Fibroblast of peridontal ligament (primary cell): ENCODE results near the gene SLC35B4.

ENCODE experiments used
- DNase-seq: peaks from one replicate; pipeline ENCODE4 v3.0.0-alpha.2; 2010; ENCODE audit errors: extremely low read depth

SLC35B4 gene, protein sequence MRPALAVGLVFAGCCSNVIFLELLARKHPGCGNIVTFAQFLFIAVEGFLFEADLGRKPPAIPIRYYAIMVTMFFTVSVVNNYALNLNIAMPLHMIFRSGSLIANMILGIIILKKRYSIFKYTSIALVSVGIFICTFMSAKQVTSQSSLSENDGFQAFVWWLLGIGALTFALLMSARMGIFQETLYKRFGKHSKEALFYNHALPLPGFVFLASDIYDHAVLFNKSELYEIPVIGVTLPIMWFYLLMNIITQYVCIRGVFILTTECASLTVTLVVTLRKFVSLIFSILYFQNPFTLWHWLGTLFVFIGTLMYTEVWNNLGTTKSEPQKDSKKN

GRCh38 chr7:134316539-134317344 lies at the start of gene SLC35B4:
SLC35B4 (minus strand) TSS chr7:134316930; CDS start chr7:134316751, 179 bp downstream.
- peak; percentile 94 for DNase-seq

DNA sequence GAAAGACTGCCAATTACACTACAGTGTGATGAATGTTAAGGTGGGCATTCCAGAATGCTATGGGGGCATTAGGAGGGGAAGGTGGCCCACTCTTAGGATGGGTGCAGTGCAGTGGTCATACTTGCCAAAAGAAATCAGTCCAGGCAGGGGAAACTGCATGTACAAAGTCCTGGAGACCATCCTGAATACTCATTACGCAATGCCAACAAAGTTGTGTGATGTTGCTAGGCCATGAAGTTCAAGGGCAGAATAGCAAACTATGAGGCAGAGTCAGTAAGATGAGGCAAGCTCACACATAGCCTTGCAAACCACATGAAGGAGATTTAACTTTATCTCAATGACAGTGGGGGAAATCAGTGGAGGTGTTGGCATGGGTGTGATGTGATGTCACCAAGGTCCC lies 49.8 kb upstream of the SLC35B4 start:
- DNase-seq, result no peak

GRCh38 chr7:134365341-134366054 lies 48.8 kb upstream of the SLC35B4 start:
- peak; percentile 71 for DNase-seq

- peak; percentile 10 for DNase-seq
Observed at GRCh38 chr7:134364619-134365037, 47.9 kb upstream of the SLC35B4 start.

GRCh38 chr7:134362587-134363483 lies 46.1 kb upstream of the SLC35B4 start:
- DNase-seq, result peak; percentile 30

GRCh38 chr7:134359787-134360432 lies 43.2 kb upstream of the SLC35B4 start:
- DNase-seq, result no peak

- DNase-seq, result no peak
Observed at GRCh38 chr7:134357486-134357885, 40.8 kb upstream of the SLC35B4 start.

GRCh38 chr7:134356421-134356936 lies 39.7 kb upstream of the SLC35B4 start:
- no peak for DNase-seq

GRCh38 chr7:134355927-134356326 lies 39.2 kb upstream of the SLC35B4 start:
- peak; percentile 39 for DNase-seq

DNA sequence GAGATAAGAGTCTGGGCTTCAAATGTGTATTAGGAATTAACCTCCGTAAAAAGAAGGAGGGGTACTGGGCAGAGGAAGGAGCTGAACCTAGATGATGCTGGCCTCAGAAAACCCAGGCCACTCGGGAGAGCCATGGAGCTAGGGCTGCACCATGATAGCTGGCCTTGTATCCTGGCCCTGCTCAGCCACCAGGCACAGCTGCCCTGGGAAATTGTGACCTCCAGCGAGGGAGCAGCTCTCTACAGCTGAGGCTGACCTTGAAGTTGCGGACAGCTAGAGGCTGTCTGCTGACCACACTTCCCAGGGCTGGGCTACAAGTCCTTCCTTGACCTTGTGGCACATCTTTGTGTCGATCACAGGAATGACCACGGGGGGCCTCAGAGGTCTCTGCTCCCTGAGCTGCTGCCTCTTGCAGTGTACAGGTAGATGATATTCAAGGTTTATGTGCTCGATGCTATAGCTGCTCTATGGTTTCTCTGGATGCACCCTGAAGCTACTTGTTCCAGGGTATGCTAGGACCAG lies 38.3 kb upstream of the SLC35B4 start:
- no peak for DNase-seq

DNA sequence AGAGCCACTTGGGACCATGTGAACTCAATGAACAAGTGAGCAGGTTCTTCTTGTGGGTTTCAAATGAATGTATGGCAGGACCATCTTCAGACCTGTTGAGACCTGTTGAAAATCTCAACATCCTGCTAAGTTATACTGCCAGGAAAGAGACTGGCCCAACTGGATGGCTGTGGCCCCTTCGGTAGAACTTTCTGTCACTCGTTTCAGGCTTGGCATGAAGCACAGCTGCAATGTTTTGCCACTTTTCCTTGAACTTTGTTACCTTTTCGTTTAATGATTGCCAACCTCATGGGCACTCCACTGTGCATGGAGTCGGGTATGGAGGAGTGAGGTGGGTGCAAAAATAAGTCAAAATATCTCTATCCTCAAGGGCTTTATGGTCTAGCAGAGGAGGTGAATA lies 36.7 kb upstream of the SLC35B4 start:
- no peak for DNase-seq

DNA sequence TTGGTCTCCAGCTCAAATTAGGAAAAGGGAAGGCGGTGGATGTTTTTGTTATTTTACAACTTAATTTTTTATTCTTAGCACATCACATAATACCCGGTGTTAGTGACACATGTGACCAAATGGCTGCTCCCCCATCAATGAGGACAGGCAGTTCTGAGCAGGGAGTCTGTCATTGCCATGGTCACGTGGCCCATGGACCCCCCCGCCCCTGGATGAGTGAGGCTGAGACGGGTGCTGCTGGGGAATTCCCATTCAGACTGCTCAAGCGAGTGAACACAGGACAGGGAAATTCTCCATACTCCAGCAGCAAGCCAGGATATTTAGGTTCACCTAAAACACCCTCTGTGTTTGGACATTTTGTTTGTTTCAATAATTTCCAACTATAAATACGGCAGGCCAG lies 34.7 kb upstream of the SLC35B4 start:
- DNase-seq, result no peak

GRCh38 chr7:134350709-134351108 lies 34.0 kb upstream of the SLC35B4 start:
- DNase-seq, result no peak

- no peak for DNase-seq
Observed at GRCh38 chr7:134347567-134347966, 30.8 kb upstream of the SLC35B4 start.

- no peak for DNase-seq
Observed at GRCh38 chr7:134343796-134344195, 27.1 kb upstream of the SLC35B4 start.

DNA sequence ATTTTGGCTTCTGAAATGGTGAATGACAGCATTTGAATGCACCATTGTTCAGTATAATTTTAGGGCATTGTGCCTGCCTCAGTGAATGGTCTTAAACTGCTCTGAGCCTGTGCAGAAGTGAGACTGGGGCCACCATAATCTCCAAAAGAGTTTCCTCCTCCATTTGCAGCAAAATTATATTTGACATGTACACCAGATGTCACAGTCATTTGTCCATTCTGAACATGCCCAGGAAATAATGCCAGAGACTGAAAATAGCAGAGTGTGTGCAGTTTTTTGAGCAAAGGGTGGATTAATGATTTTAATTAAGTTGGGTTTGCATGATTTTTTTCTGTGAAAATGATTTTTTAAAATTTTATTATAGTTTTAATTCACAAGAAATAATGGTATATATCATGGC lies 26.4 kb upstream of the SLC35B4 start:
- no peak for DNase-seq

DNA sequence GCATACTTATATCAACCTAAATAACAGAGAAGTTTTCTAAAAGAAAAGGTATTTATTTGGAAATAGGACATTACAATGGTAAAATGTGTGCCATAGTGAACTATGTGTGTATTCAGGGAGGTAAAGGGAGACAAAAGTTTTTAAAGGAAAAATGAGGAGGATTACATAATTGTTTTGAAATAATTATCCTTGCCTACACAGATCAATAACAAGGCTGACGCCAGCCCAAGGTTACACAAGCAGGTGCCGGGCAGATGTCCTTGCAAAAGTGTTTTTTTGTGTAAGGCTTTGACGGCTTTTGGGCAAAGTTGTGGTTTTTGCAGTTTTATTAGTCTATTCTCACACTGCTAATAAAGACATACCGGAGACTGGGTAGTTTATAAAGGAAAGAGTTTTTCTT lies 22.7 kb upstream of the SLC35B4 start:
- DNase-seq, result no peak

DNA sequence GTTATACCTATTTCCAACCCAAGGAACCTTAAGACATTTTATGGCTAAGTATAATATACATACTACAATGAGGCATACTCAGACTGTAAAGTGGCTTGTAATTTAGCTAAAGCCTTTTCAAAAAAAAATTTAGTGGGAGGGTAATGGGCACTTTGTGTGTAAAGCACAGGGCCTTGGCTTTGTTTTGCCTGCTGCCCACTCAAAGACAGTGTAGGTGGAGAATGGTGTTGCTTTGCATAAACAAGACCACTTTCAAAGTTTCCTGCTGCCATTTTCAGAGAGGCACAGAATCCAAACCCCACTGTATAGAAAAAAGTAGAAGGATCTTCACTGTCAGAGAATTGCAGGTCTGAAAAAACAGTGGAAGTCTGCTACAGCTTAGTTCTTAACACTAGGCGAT lies 21.2 kb upstream of the SLC35B4 start:
- no peak for DNase-seq

DNA sequence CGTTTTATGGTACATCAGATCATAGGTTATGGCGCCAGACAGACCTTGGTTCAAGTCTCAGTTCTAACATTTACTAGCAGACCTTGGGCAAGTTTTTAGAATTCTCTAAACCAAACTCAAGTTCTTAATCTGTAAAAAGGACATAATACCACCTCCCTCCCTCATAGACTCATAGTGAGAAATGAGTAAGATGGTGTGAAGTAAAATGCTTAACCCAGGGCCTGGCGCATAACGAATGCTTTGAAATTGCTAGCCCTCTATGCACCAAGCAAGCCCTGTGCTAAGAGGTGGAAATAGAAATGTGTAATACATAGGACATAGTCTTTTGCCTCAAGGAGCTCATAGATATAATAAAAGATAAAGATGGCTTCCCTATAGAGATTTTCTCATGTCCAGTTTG lies 17.7 kb upstream of the SLC35B4 start:
- no peak for DNase-seq

DNA sequence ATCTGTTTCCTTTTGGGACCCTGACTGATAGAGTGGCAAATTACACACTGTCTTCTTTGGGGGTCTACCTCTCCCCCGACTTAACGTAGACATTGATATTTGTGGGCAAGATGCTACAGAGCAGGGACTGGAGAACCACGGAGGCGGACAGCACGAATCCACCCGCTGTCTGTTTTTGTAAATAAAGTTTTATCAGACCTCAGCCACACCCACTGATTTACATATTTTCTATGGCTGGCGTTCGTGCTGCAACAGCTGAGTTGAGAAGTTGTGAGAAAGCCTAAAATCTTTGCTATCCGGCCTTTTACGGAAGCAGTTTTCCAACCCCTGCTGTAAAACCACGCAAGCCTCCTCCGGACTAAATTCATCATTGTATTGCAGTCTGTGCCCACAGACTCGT lies 17.2 kb upstream of the SLC35B4 start:
- no peak for DNase-seq
